Ascending aorta (tissue), 2 donors: ENCODE data around the gene TAS1R1. TPM values are rescaled to one million over a fixed set of nuclear protein-coding genes. Genes with fewer than 3 reads are reported as not detected.

Experiments used
- DNase-seq, 2 donors: peaks; one replicate each; pipeline ENCODE4 v3.0.0-alpha.2; 2019; ENCODE audit warnings: low spot score in 2 of 2
- H3K27ac ChIP-seq, 2 donors: fragments of 200-600 bp; sonication (generic); one replicate each; pipeline ENCODE4 v1.5.1; 2016 to 2017; ENCODE audit warnings: mild to moderate bottlenecking in 1 of 2
- H3K27me3 ChIP-seq: fragments of 200-600 bp; sonication (generic); one replicate; pipeline ENCODE4 v1.5.1; 2017
- H3K36me3 ChIP-seq, 2 donors: fragments of 200-600 bp; sonication (generic); one replicate each; pipeline ENCODE4 v1.5.1; 2016
- H3K4me1 ChIP-seq, 2 donors: fragments of 200-600 bp; sonication (generic); one replicate each; pipeline ENCODE4 v1.5.1; 2016 to 2017; ENCODE audit warnings: mild to moderate bottlenecking in 1 of 2
- H3K4me3 ChIP-seq, 2 donors: fragments of 200-600 bp; sonication (generic); one replicate each; pipeline ENCODE4 v1.5.1; 2016 to 2017; ENCODE audit warnings: mild to moderate bottlenecking in 1 of 2
- H3K9me3 ChIP-seq, 2 donors: fragments of 200-600 bp; sonication (generic); one replicate each; pipeline ENCODE4 v1.5.1; 2016
- intact Hi-C: fragments of 100-400 bp; cut with DNase I; formaldehyde crosslinking; loops from one replicate; pipeline ENCODE4 v1.15.1; 2023
- total RNA-seq: library from RNA; depleted of rRNA; stranded (reverse); fragments of >200 nt; gene quantifications from one replicate; pipeline ENCODE4 v1.1.0, GENCODE V29; 2016
- TF ChIP-seq, protein P1 (sequence below), 3 experiments: fragments of 200-600 bp in 2 of 3; fragments of 450-650 bp in 1 of 3; sonication (generic) in 2 of 3; IDR thresholded peaks; one replicate each; pipeline ENCODE4 v1.5.1; 2016 to 2019; ENCODE audit warnings: antibody characterized with exemption in 3 of 3, mild to moderate bottlenecking in 1 of 3, moderate library complexity in 1 of 3

The TAS1R1 gene
- total RNA-seq, 1 donor from 2014 or later = not detected

DNA sequence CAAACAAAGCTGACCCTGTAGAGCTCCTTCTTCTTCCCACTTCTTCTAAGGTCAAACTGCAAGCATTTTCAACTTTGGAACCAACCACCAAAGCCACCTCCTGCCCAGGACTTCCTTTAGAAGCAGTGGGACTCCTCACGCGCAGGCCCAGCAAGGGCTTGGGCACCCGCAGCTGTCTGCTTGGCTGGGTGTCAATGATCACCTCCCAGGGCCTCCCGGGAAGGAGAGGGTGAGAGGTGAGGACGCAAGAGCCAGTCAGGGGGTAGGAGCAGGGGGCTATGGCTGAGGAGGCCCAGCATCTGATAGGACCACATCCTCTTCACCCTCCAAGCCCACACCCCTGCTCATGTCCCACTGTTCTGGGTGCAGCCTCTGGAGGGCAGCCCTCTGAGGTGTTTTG is 37.3 kb downstream of the TAS1R1 start:
- peaks cover 18 to 62% of the 10 kb centered on the region in 2 donors for H3K4me1 ChIP-seq
- intact Hi-C loops = loop anchor here (5.0 kb wide), 1 partner anchor 40 kb away; the partner anchor contains the start of gene NOL9
- H3K27me3 ChIP-seq = no peaks in the 10 kb centered on the region
- H3K4me3 ChIP-seq = peak overlapping the region in 1 of 2 donors; percentile 26
- peak overlapping the region; percentile 82 to 86 for H3K27ac ChIP-seq
- peaks cover 73 to 82% of the 10 kb centered on the region in 2 donors for H3K36me3 ChIP-seq
- H3K9me3 ChIP-seq = no peaks in the 10 kb centered on the region
- TF ChIP-seq, protein P1, sequence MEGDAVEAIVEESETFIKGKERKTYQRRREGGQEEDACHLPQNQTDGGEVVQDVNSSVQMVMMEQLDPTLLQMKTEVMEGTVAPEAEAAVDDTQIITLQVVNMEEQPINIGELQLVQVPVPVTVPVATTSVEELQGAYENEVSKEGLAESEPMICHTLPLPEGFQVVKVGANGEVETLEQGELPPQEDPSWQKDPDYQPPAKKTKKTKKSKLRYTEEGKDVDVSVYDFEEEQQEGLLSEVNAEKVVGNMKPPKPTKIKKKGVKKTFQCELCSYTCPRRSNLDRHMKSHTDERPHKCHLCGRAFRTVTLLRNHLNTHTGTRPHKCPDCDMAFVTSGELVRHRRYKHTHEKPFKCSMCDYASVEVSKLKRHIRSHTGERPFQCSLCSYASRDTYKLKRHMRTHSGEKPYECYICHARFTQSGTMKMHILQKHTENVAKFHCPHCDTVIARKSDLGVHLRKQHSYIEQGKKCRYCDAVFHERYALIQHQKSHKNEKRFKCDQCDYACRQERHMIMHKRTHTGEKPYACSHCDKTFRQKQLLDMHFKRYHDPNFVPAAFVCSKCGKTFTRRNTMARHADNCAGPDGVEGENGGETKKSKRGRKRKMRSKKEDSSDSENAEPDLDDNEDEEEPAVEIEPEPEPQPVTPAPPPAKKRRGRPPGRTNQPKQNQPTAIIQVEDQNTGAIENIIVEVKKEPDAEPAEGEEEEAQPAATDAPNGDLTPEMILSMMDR (IDR thresholded peaks at IDR 0.05) = no peak
- no peak for DNase-seq

DNA sequence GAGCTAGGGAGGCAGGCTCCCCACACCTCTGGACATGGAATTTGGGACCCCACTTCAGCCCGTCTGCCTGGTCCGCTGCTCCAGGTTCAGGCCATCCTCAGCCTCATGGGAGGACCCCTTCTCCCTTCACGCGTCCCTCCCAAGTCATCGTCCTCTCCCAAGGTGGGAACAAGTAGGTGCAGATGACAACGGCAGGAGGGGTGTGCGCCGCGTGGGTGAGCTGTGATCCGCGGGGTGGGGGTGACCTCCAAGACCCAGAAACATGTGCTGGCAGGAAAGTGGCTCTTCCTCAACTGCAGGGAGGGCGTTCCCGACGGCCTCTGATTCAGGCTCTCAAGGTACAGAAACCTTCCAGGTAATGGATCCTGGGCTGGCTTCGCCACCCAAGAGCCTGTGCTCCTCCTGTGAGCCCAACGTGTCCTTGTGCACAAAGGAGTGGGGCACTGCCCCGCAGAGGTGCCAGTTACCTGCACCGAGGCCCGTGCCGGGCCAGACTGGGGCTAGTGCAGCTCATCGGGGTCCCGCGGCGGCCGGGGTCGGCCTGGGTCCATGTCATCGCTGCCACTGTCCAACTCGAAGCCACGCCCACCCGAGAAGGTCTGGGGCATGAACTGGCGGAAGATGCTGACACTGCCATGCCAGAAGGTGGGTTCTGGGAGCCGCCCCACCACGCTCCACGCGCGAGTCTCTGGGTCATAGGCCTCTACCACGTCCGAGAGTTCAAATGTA is 37.9 kb downstream of the TAS1R1 start:
- intact Hi-C loops = loop anchor here (5.0 kb wide), 1 partner anchor 41 kb away; the partner anchor contains the start of gene NOL9
- H3K4me3 ChIP-seq = no peak overlapping the region

DNA sequence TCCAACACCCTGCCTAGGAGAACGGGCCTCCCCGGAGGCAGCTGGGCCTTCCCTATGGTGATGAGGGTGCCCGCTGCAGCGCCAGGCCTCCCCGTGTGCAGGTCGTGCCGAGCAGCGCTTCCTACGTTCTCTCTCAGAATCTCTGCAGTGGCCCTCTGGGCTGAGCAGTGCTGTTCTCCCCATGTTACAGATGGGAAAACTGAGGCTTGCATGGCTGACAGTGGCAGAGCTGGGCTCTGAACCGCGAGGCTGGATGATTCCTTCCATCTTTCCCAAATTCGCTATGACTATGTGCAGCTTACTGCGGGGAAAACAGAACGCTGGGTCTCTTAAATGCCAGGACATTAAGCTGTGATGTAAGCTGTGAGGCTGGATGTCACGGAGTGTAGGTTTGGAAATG is 38.7 kb downstream of the TAS1R1 start:
- Histone ChIP-seq H3K4me1 (peaks cover 23 to 71% of the 10 kb centered on the region in 2 donors), H3K9me3 (no peaks in the 10 kb centered on the region), H3K27me3 (no peaks in the 10 kb centered on the region), H3K36me3 (peaks cover 75 to 89% of the 10 kb centered on the region in 2 donors), H3K27ac (peak overlapping the region; percentile 22 to 86), H3K4me3 (no peak overlapping the region)
- TF ChIP-seq, protein P1 (IDR thresholded peaks at IDR 0.05) = no peak
- DNase-seq = no peak
- intact Hi-C loops = loop anchor here (5.0 kb wide), 1 partner anchor 42 kb away; the partner anchor contains the start of gene NOL9

More for the DNA sequence above, 37.9 kb downstream of the TAS1R1 start:
- TF ChIP-seq, protein P1 (IDR thresholded peaks at IDR 0.05) = no peak
- Histone ChIP-seq H3K4me1 (peaks cover 18 to 64% of the 10 kb centered on the region in 2 donors), H3K36me3 (peaks cover 75 to 87% of the 10 kb centered on the region in 2 donors), H3K27me3 (no peaks in the 10 kb centered on the region), H3K9me3 (no peaks in the 10 kb centered on the region), H3K27ac (peak overlapping the region; percentile 82 to 86)
- DNase-seq = no peak

DNA sequence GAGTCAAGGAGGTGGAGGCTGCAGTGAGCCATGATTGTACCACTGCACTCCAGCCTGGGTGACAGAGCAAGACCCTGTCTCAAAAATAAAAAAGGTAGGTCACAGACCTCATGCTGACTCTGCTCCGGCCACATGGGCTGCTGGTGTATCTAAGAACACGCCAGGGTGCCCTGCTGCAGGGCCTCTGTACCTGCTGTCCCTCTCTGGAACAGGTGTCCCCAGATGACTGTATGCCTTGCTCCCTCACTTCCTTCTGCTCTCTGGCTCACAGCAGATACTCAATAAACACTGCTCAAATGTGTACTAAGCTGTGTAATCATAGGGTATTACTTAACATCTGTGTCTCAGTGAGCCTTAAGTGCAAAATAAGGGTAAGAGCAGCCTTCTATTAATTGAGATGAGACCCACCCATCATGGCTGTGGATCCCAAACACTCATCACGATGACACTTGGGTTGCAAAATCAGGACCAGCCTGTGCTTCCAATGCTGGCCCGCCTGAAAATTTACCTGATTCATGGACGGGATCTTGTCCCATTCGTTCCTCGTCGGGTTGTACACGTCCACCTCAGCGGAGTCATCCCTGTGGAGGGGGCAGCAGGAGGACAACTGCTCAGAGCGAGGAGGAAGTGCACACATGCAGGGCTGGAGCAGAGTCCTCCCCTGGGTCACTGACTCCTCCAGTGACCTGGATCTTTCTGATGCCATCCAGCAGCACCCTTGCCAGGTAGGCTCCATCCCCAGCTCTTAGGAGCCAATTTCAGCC is 40.1 kb downstream of the TAS1R1 start:
- TF ChIP-seq, protein P1 (IDR thresholded peaks at IDR 0.05) = no peak
- no peaks in the 10 kb centered on the region for H3K27me3 ChIP-seq
- no peak for DNase-seq
- H3K4me3 ChIP-seq = no peak overlapping the region
- H3K27ac ChIP-seq = peak overlapping the region; percentile 12 to 25
- peaks cover 70 to 85% of the 10 kb centered on the region in 2 donors for H3K36me3 ChIP-seq
- H3K9me3 ChIP-seq = no peaks in the 10 kb centered on the region
- intact Hi-C loops = loop anchor here (5.0 kb wide), 1 partner anchor 43 kb away; the partner anchor contains the start of gene NOL9
- peaks cover 30 to 73% of the 10 kb centered on the region in 2 donors for H3K4me1 ChIP-seq

DNA sequence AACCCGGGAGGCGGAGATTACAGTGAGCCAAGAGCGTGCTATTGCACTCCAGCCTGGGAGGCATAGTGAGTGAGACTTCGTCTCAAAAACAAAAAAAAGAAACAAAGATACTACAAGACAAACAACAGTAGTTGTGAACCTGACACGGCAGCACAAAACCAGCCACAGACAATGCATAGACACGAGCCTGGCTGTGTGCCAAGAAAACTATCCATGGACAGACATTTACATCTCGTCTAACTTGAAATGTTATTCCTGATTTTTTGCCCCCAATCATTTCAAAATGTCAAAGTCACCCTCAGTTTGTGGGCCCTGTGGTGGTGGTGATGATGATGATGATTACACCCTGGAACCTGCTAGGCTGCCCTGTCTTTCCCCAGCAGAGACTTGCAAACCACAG is 41.2 kb downstream of the TAS1R1 start:
- H3K4me3 ChIP-seq = peak overlapping the region; percentile 10 to 95
- H3K4me1 ChIP-seq = peaks cover 35 to 63% of the 10 kb centered on the region in 2 donors
- intact Hi-C loops = no loop called here
- no peaks in the 10 kb centered on the region for H3K27me3 ChIP-seq
- H3K36me3 ChIP-seq = peaks cover 66 to 81% of the 10 kb centered on the region in 2 donors
- TF ChIP-seq, protein P1 (IDR thresholded peaks at IDR 0.05) = no peak
- peak overlapping the region in 1 of 2 donors; percentile 98 for H3K27ac ChIP-seq
- DNase-seq = no peak
- no peaks in the 10 kb centered on the region for H3K9me3 ChIP-seq
